AG04449 (cell line): ENCODE measurements around the gene LCN6.
"Not testable (repeated sequence)": the region's sequence is repeated elsewhere in the genome, so short reads cannot be mapped to it uniquely, and the experiment has no call there.

ENCODE experiments used
- CTCF ChIA-PET: fragments of 350-600 bp; formaldehyde crosslinking; extraction: SDS; loops from one replicate; lab custom pipeline; 2021; ENCODE audit warnings: antibody characterized with exemption; lab: Yijun Ruan, JAX
- POLR2A ChIA-PET: fragments of 400-600, 350-600 bp; formaldehyde crosslinking; extraction: SDS; loops from one replicate; lab custom pipeline; 2020; ENCODE audit warnings: antibody characterized with exemption, inconsistent platforms; lab: Yijun Ruan, JAX
- DNase-seq: peaks from one replicate; pipeline ENCODE4 v3.0.0-alpha.2; 2010; ENCODE audit warnings: low read depth, low spot score
- H3K4me3 ChIP-seq: 2 replicates; pipeline ENCODE4 v1.5.1; 2011; ENCODE audit warnings: low read depth, mild to moderate bottlenecking, control low read depth, low read length
- CTCF ChIP-seq: IDR thresholded peaks from one replicate; pipeline ENCODE4 v1.5.1; 2011; ENCODE audit warnings: mild to moderate bottlenecking, moderate library complexity, low read length, control low read depth, inconsistent platforms; ENCODE audit not compliant: insufficient read depth; ENCODE audit errors: missing control alignments

LCN6 gene

DNA sequence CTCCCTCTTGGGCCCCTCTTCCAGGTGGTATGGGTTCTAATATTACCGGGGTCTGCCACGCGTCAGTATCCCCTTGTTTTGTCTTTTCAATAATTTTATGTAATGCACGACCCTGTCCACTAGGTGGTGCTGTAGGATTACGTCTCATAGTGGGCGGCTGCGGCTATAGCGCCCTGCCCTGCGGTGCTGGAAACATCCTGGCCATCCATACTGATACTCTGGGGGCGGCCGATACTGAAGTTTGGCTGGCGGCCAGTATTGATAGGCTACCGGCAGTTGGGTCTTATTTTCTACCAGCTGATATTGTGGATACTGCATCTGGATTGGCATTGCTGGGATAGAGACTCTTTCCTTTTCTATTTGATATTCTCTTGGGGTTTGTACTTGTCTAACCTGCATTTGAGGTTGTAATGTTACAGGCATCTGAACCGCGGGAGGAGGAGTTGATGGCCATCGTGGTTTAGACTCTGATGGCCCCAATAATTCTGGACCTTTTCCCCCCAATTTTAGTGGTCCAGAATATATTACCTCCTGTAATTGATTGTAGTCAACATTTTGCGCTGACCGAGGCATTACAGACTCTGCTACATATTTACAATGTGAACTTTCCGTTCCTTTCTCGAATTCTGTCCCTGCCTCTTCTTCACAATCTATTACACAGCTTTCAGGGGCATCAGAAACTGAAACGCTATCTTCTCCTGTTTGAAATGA is 39.5 kb upstream of the LCN6 start:
- no peak for DNase-seq
- peak; percentile 73 for TF ChIP-seq CTCF
- ChIA-PET POLR2A (no interaction called here), CTCF (interaction anchor here (0.7 to 7.0 kb wide), 28 partner anchors 11 to 449 kb away, joined by 3 to 101 read pairs (median 5); partner anchors contain the start of genes ABCA2, C8G, FUT7 and LCN15)
- H3K4me3 ChIP-seq, result no peak overlapping the region

DNA sequence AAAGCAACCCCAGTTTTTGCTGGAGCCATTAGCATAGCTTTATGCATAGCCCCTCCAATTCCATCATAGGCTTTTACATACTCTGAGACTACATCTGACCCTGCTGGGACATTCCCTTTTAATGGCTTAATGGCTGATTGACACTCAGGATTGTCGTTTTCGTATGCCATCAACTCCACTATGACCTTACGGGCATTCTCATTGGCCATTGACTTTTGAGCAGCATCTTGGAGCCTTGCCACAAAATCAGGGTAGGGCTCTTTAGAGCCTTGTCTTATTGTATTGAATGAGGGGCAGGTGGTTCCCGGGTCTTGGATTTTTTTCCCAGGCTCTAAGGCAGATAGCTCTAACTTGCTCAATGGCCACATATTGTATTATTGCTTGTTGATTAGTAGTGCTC is 38.7 kb upstream of the LCN6 start:
- CTCF ChIA-PET, result interaction anchor here (1.0 to 7.0 kb wide), 19 partner anchors 10 to 450 kb away, joined by 3 to 101 read pairs (median 7); partner anchors contain the start of genes ABCA2, AJM1, FUT7 and LCN15
- DNase-seq, H3K4me3 ChIP-seq, POLR2A ChIA-PET: not testable (repeated sequence)

- no peak for DNase-seq
- ChIA-PET POLR2A (no interaction called here), CTCF (interaction anchor here (1.0 to 7.0 kb wide), 16 partner anchors 9 to 450 kb away, joined by 3 to 101 read pairs (median 8); partner anchors contain the start of genes ABCA2, AJM1, FUT7 and LCN15)
- H3K4me3 ChIP-seq, result no peak overlapping the region
- no peak for TF ChIP-seq CTCF
Measured at GRCh38 chr9:136786451-136786850, 38.1 kb upstream of the LCN6 start.

DNA sequence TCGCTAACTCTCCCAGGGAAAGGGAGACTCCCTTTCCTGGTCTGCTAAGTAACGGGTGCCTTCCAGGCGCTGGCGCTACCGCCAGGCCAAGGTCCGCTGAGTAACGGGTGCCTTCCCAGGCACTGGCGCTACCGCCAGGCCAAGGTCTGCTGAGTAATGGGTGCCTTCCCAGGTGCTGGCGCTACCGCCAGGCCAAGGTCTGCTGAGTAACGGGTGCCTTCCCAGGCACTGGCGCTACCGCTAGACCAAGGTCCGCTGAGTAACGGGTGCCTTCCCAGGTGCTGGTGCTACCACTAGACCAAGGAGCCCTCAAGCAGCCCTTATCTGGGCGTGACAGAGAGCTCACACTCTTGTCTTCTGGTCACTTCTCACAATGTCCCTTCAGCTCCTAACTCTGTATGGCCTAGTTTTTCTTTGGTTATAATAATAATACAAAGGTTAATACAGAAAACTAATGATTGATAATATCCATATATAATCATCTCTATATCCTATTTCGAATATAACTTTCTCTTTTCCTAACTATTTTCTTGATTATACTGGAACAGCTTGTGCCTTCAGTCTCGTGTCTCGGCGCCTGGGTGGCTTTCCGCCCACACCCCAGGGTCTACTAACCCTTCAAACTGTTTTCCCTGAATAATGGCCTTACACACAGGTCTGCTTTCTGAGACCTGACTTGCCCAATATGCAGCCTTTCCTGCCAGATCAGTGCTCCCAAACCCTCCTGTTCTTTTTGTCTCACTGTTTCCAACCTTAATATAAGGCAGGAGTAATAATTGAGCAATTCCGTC is 37.4 kb upstream of the LCN6 start:
- CTCF ChIA-PET, result interaction anchor here (0.9 to 7.0 kb wide), 11 partner anchors 9 to 303 kb away, joined by 3 to 101 read pairs (median 12); partner anchors contain the start of genes ABCA2, AJM1, FUT7 and SAPCD2
- POLR2A ChIA-PET, DNase-seq, H3K4me3 ChIP-seq: not testable (repeated sequence)

GRCh38 chr9:136784997-136785361 is 36.7 kb upstream of the LCN6 start:
- CTCF ChIA-PET, result interaction anchor here (1.4 to 7.0 kb wide), 5 partner anchors 8 to 280 kb away, joined by 9 to 101 read pairs (median 60); no protein-coding TSS in a partner anchor
- TF ChIP-seq CTCF, result no peak
- H3K4me3 ChIP-seq, result no peak overlapping the region
- POLR2A ChIA-PET, result no interaction called here
- DNase-seq, result no peak

DNA sequence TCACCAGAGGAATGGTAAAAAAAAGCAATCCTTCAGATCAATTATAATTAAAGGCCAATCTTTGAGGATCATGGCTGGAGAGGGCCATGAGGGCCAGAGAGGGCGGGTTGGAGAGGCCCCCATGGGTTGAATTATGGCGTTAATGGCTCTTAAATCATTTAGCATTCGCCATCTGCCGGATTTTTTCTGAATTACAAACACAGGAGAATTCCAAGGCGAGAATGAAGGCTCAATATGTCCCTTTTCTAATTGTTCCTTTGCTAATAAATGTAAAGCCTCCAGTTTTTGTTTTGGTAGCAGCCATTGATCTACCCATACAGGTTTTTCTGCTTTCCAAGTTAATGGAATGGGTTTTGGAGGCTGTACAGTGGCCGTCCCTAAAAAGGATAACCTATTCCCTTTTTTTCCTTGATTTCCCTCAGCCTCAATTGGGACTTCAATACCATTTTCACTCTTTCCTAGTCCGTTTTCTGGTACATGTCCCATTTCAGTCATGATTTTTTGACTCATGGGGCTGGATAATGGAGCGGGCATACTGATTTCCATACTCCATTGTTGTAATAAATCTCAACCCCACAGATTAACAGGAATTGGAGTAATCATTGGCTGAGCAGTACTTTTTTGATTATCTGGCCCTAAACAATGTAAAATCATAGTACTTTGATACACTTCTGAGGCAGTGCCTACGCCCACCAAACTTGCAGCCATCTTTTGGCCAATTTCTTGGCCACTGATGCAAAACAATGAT is 36.1 kb upstream of the LCN6 start:
- ChIA-PET CTCF (interaction anchor here (0.8 to 7.0 kb wide), 5 partner anchors 7 to 281 kb away, joined by 3 to 101 read pairs (median 60); no protein-coding TSS in a partner anchor), POLR2A (no interaction called here)
- DNase-seq, result no peak
- TF ChIP-seq CTCF, result no peak
- H3K4me3 ChIP-seq, result no peak overlapping the region
